ENCODE results near the gene CLDN10.

DNA sequence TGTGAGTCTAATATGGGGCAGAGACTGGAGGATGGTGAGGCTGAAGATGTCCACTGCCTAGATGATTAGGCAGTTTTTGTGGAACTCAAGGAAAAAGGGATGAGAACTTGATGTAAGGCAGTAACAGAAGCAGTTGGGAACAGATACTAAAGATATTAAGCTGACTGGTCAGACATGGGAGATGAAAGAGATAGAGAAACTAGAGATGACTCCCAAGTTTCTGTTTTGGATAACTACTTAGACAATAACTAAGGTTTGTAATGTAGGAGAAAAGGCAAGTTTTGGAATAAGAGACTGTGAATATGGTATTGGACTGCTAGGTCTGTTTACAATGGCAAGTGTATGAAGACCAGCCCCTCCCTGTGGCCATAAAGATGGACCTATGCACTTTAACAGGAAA, 43.5 kb upstream of the CLDN10 start:
- TF ChIP-seq, protein P1, sequence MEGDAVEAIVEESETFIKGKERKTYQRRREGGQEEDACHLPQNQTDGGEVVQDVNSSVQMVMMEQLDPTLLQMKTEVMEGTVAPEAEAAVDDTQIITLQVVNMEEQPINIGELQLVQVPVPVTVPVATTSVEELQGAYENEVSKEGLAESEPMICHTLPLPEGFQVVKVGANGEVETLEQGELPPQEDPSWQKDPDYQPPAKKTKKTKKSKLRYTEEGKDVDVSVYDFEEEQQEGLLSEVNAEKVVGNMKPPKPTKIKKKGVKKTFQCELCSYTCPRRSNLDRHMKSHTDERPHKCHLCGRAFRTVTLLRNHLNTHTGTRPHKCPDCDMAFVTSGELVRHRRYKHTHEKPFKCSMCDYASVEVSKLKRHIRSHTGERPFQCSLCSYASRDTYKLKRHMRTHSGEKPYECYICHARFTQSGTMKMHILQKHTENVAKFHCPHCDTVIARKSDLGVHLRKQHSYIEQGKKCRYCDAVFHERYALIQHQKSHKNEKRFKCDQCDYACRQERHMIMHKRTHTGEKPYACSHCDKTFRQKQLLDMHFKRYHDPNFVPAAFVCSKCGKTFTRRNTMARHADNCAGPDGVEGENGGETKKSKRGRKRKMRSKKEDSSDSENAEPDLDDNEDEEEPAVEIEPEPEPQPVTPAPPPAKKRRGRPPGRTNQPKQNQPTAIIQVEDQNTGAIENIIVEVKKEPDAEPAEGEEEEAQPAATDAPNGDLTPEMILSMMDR (IDR thresholded peaks at IDR 0.05) = no peak
- TF ChIP-seq REST (IDR thresholded peaks at IDR 0.05; ENCODE audit: insufficient read depth in 1 of 2, low read depth in 2 of 2, low read length in 1 of 2) = no peak
- TF ChIP-seq SIN3A (IDR thresholded peaks at IDR 0.05; ENCODE audit: borderline replicate concordance, insufficient read depth, low read depth, low read length) = no peak
